ENCODE measurements around the gene SFXN3.

SFXN3 gene

DNA sequence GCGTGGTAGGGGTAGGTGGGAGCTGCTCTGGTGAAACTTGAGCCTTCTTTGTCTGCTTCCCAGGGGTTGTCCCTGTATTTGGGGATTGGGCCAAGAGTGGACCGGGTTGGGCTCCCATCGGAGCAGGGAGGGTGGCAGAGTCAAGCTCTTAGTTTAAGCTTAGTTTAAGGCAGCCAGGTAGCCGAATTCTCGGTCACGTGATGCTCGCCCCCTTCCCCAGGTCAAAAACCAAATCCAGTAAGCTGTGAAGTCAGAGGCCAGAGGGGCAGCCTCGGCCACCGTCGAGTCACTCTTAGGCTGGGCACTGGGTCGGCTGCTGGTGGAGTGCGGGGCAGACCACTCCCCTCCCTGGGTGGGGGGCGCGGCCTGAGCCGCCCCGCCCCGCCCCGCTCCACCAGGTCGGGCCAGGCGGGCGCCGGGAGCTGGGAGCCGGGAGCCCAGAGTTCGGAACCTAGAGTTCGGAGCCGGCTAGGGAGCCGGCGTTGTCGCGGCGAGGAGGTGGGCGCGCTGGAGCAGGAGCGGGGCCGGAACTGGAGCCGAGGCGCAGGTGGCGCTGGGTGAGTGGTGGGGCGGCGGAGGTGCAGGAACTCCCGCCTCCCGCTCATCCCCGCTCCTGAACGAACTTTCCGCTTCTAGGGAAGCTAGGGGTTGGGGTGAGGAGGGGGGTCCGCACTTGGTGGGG lies 34.2 kb upstream of the SFXN3 start:
- Mint-ChIP-seq H3K4me3 (peak overlapping the region; percentile 95), H3K4me1 (ENCODE audit: low read depth) (peaks cover 24% of the 10 kb centered on the region), H3K27me3 (no peaks in the 10 kb centered on the region), H3K36me3 (no peaks in the 10 kb centered on the region), H3K27ac (peak overlapping the region; percentile 86), H3K9me3 (ENCODE audit: low read depth) (no peaks in the 10 kb centered on the region)

DNA sequence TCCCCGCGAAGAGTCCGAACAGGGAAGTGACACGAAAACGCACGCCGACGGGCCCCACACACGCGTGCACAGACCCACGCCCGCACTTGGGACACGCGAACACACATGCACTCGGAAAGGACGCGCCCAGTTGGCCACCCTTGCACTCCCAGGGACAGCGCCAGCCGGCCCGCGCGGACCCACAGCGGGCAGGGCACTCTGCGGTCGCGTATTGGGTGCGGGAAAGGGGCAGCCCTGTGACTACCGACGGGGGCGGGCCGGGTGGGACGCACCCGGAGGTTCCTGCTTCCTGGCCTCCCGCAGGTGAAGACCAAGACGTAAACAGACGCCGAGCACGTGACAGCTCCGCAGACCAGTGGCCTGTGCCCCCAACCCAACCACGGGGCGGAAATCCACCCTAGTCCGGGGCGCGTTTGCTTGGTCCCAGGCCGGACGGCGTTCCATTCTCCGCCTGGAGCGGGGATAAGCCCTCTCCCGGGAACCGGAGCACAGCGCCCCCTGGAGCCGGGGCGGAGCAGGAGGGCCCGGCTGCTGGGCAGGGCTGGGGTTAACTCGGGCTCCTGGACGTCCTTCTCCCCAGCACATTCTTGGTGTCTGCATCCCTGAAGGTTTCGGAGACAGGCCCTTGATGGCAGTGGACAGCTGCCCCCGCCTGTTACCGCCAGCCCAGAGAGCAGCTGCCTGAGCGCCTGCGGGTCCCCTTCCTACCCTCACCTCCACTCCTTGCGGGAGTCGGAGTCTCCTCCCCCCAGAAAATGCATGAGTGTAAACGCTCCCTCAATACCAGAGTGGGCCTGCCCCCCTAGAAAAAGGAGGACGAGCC lies 33.5 kb upstream of the SFXN3 start:
- Mint-ChIP-seq H3K36me3 (no peaks in the 10 kb centered on the region), H3K4me3 (peak overlapping the region; percentile 95)

DNA sequence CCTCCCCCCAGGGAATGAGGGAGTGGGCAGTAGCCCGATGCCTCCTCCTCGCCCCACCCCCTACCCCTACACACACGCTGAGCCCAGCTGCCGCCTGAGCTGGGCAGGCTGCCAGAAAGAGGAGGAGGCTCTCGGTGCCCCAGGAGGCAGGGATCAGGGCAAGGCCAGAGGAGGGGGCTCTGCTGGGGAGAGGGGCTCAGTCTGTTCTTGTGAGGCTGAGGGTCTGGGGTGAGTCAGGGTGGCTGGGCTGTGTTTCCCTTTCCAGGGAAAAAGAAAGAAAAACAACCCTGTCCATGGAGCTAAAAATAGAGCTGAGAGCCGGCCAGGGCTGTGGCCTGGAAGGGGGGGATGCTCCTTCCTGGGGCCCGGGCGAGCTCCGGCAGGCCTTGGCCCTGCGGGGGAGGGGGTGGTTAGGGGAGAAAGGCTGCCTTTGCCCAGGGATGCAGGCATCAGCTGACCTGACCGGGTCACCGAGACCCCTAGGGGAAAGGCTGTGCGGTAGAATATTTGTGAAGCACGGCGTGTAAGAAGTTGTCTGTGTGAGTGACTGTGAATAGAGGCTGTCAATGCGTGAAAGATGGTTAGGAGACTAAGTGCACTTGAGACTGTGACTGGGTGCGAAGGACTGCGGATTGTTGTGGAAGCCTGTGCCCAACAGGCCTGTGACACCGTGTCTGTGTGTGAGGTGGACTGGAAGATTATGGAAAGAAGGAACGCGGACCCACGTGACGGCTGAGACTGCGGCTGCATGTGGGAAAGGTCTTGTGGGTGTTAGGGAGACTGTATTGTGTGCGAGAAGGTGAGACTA lies 32.6 kb upstream of the SFXN3 start:
- Mint-ChIP-seq H3K36me3 (no peaks in the 10 kb centered on the region), H3K4me3 (peak overlapping the region; percentile 95), H3K9me3 (ENCODE audit: low read depth) (no peaks in the 10 kb centered on the region), H3K4me1 (ENCODE audit: low read depth) (peaks cover 24% of the 10 kb centered on the region), H3K27ac (peak overlapping the region; percentile 96), H3K27me3 (no peaks in the 10 kb centered on the region)

More for the DNA sequence above, 33.5 kb upstream of the SFXN3 start:
- peak overlapping the region; percentile 96 for H3K27ac Mint-ChIP-seq
- peaks cover 24% of the 10 kb centered on the region for H3K4me1 Mint-ChIP-seq (ENCODE audit: low read depth)
- H3K27me3 Mint-ChIP-seq, result no peaks in the 10 kb centered on the region
- no peaks in the 10 kb centered on the region for H3K9me3 Mint-ChIP-seq (ENCODE audit: low read depth)

DNA sequence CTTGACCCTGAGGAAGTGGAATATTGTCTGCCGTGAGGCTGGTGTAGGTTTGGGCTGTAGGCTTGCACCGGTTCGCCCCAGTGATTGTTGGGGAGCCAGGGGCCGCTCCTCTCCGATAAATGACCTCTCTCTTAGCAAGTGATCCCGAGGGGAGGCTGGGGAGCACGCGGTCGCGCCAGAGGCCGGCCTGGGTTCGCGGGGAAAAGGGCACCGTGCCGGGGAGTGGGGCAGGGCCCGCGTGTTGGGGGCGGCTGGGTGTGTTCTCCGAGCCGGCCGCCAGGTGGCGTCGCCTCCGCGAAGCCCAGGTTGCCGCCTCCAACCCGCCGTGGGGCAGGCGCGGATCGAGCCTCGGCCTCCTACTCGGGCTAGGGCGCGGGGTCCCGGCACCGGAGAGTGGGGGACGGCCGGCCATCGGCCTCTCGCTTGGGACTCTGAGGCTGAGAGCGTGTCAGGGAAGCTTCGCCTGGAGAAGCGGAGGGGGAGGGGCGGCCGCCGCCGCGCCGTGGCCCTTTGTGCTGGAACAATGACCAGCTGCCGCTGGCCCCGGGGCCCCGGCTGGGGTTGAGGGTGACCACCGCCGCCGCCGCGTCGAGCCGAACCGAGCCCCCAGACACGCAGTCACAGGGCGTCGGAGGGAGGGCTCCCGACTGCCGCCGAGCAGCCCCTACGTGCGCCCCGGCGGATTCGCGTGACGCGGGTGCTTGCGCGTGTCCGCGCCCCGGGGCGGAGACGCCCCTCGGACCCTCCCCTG lies 31.9 kb upstream of the SFXN3 start:
- Mint-ChIP-seq H3K4me1 (ENCODE audit: low read depth) (peaks cover 24% of the 10 kb centered on the region), H3K36me3 (no peaks in the 10 kb centered on the region), H3K9me3 (ENCODE audit: low read depth) (no peaks in the 10 kb centered on the region), H3K27me3 (no peaks in the 10 kb centered on the region), H3K4me3 (peak overlapping the region; percentile 95), H3K27ac (peak overlapping the region; percentile 96)

DNA sequence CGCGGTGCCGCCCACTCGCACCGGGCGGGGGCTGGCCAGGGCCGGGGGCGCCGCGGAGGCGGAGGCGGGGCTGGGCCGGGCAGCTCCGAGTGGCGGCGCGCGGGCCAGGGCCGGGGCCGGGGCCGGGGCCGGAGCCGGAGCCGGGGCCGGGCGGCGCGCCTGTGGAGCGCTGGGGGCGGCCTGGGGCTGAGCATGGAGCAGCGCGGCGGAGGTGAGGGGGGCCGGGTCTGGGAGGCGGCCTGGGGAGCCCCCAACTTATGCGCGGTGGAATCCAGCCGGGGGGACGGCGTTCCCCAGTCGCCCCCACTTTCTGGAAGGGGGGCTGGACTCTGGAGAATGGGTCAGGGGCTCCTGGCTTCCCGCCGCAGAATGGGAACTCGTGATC lies 31.3 kb upstream of the SFXN3 start, which contains the start of gene LZTS2:
Gene LZTS2 (plus strand): TSS at position 67 of the 385 bp plus-strand sequence. CDS start 2,731 bp downstream, outside the sequence.
- no peaks in the 10 kb centered on the region for H3K9me3 Mint-ChIP-seq (ENCODE audit: low read depth)
- peak within 1 kb of the TSS; percentile 95 for H3K4me3 Mint-ChIP-seq
- peak within 1 kb of the TSS; percentile 96 for H3K27ac Mint-ChIP-seq
- no peaks in the 10 kb centered on the region for H3K27me3 Mint-ChIP-seq
- H3K4me1 Mint-ChIP-seq (ENCODE audit: low read depth), result peaks cover 24% of the 10 kb centered on the region
- H3K36me3 Mint-ChIP-seq, result no peaks in the 10 kb centered on the region

DNA sequence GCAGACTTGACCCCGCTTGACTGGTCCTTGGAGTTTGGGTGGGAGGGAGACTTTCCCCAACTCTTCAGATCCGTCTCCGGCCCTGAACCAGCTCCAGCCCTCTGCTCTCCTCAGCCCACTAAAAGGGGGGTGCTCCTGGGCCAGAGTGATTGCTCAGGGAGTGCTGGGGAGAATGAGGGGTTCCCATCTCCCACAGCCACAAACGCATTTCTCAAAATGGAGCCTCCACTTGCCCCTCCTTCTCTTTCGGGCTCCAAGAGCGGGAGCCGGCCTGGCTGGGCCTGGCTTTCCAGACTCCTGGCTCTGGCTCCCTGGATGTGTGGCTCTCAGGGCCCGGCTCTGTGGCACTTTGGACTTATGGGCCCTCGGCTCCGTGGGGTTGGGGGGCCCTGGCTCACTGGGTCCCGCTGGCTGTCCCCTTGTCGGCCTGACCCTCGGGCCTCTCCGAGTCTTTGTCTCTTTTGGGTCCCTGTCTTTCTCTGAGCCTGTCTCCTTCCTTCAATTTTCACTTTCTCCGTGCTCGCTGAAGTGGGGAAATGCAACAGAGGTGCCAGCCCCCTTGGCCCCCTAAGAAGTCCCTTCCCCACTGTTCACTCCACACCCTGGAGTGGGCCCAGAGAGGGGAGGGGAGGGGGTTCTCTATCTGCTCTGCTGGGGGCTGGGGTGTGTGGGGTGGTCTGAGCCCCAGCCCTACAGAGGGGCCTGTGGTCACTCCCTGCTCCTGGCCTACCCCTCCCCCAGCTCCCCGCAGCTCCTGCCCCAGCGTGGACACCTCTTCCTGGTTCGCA lies 30.7 kb upstream of the SFXN3 start:
- H3K9me3 Mint-ChIP-seq (ENCODE audit: low read depth), result no peaks in the 10 kb centered on the region

DNA sequence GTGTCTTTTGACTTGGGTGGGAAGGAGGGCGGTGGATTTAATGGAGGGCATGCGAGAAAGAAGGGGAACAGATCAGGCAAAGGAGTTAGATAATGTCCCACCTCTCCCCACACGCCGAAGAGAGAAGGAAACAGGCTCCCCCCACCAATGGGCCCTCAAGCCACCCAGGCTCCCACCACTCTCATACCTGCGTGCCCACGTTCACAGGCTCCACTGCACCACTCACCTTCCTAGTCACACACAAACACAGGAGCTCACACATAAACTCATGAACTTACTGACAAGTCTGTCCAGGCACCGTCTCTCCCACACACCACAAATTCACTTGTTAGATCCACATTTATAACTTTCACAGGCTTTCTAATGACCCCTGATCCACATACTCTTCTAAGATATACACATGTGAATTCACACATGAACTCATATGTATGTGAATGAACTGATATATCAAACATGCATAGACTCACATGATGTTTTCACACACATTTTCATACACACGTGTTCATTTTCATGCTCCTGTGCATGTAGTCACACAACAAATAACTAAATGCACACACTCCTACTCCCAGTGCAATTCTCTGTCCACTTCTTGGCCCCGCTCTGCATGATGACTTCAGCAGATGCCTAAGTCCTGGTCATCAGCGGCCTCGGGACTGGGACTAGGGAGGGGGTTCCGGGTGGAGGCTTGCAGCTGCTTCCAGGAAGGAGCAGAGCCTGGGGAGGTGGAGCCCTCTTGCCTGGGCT lies 29.9 kb upstream of the SFXN3 start:
- Mint-ChIP-seq H3K4me3 (peak overlapping the region; percentile 84), H3K27me3 (no peaks in the 10 kb centered on the region), H3K36me3 (no peaks in the 10 kb centered on the region), H3K27ac (peak overlapping the region; percentile 73), H3K9me3 (ENCODE audit: low read depth) (no peaks in the 10 kb centered on the region), H3K4me1 (ENCODE audit: low read depth) (peaks cover 21% of the 10 kb centered on the region)

More for the DNA sequence above, 30.7 kb upstream of the SFXN3 start:
- peak overlapping the region; percentile 50 for H3K27ac Mint-ChIP-seq
- no peaks in the 10 kb centered on the region for H3K36me3 Mint-ChIP-seq
- peak overlapping the region; percentile 84 for H3K4me3 Mint-ChIP-seq
- peaks cover 24% of the 10 kb centered on the region for H3K4me1 Mint-ChIP-seq (ENCODE audit: low read depth)
- H3K27me3 Mint-ChIP-seq, result no peaks in the 10 kb centered on the region

DNA sequence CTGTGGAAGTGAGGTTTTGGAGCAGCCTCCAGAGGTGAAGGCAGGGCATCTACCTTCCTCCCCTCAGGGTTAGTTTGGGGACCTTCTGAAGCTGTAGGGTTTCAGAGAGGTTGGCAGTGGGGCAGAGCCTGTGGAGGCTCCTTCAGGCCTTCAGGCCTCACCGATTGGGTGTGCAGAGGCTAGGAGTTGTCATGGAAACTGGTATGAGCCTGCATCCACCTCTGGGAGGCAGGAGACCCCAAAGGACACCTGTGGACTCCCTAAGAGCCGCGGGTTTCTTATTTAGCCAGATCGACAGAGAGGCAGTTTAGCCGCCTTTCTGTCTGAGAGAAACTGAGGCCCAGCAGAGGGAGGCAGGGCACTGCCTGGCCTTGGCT lies 29.4 kb upstream of the SFXN3 start:
- Mint-ChIP-seq H3K4me1 (ENCODE audit: low read depth) (peaks cover 15% of the 10 kb centered on the region), H3K9me3 (ENCODE audit: low read depth) (no peaks in the 10 kb centered on the region), H3K36me3 (no peaks in the 10 kb centered on the region), H3K27ac (no peak overlapping the region), H3K27me3 (no peaks in the 10 kb centered on the region), H3K4me3 (no peak overlapping the region)

DNA sequence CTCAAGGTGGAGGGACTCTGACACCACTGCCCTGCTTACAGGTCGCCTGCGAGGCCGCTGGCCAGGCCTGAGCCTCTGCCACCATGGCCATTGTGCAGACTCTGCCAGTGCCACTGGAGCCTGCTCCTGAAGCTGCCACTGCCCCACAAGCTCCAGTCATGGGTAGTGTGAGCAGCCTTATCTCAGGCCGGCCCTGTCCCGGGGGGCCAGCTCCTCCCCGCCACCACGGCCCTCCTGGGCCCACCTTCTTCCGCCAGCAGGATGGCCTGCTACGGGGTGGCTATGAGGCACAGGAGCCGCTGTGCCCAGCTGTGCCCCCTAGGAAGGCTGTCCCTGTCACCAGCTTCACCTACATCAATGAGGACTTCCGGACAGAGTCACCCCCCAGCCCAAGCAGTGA lies 28.6 kb upstream of the SFXN3 start:
- peaks cover 15% of the 10 kb centered on the region for H3K4me1 Mint-ChIP-seq (ENCODE audit: low read depth)
- H3K4me3 Mint-ChIP-seq, result no peak overlapping the region
- H3K27me3 Mint-ChIP-seq, result no peaks in the 10 kb centered on the region
- H3K9me3 Mint-ChIP-seq (ENCODE audit: low read depth), result no peaks in the 10 kb centered on the region
- H3K36me3 Mint-ChIP-seq, result no peaks in the 10 kb centered on the region
- no peak overlapping the region for H3K27ac Mint-ChIP-seq

DNA sequence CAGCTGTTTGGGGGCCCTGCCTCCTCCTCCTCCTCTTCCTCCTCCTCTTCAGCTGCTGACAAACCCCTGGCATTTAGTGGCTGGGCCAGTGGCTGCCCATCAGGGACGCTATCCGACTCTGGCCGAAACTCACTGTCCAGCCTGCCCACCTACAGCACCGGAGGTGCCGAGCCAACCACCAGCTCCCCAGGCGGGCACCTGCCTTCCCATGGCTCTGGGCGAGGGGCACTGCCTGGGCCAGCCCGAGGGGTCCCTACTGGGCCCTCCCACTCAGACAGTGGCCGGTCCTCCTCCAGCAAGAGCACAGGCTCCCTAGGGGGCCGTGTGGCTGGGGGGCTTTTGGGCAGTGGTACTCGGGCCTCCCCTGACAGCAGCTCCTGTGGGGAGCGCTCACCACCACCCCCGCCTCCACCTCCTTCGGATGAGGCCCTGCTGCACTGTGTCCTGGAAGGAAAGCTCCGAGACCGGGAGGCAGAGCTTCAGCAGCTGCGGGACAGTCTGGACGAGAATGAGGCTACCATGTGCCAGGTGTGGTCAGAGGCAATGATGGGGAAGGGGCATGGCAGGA lies 27.3 kb upstream of the SFXN3 start:
- H3K27ac Mint-ChIP-seq, result no peak overlapping the region
- no peaks in the 10 kb centered on the region for H3K36me3 Mint-ChIP-seq
- no peaks in the 10 kb centered on the region for H3K27me3 Mint-ChIP-seq
- H3K4me1 Mint-ChIP-seq (ENCODE audit: low read depth), result peaks cover 6% of the 10 kb centered on the region
- no peak overlapping the region for H3K4me3 Mint-ChIP-seq
- H3K9me3 Mint-ChIP-seq (ENCODE audit: low read depth), result no peaks in the 10 kb centered on the region

DNA sequence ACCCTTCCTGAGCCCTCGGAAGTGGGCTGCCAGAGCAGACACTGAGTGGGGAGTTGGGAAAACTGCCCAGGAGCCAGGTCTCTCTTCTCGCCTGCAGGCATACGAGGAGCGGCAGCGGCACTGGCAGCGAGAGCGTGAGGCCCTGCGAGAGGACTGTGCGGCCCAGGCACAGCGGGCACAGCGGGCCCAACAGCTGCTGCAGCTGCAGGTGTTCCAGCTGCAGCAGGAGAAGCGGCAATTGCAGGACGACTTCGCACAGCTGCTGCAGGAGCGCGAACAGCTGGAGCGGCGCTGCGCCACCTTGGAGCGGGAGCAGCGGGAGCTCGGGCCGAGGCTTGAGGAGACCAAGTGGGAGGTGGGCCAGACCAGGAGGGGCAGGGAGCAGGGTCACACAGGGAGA lies 25.7 kb upstream of the SFXN3 start:
- no peak overlapping the region for H3K27ac Mint-ChIP-seq
- H3K4me3 Mint-ChIP-seq, result no peak overlapping the region
- H3K36me3 Mint-ChIP-seq, result no peaks in the 10 kb centered on the region
- H3K27me3 Mint-ChIP-seq, result no peaks in the 10 kb centered on the region
- H3K9me3 Mint-ChIP-seq (ENCODE audit: low read depth), result no peaks in the 10 kb centered on the region
- peaks cover 4% of the 10 kb centered on the region for H3K4me1 Mint-ChIP-seq (ENCODE audit: low read depth)

DNA sequence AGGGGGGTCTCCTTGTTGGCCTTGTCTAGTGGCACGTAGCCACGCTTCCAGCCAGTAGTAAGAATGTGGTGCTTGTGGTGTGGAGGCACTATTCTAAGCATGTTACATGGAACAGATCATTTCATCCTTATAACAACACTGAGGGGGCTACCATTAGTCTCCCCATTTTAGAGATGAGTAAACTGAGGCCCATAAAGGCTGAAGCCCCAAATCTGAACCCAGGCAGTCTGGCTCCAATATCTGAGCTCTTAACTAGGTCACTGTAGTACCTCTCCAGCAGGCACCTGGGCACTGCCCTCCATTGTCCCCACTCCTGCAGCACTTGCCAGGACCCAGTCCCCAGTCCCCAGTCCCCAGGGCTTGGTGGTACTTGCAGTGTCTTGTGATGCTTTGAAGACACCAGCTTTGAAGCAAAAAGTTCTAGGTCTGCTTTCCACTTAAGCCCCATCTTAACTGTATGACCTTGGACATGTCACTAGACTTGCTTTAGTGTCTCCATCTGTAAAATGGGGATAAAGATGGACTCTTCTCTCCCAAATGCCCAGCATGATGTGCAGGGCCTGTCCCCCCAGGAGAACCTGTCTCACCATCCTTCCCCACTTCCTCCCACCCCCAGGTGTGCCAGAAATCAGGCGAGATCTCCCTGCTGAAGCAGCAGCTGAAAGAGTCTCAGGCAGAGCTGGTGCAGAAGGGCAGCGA lies 25.0 kb upstream of the SFXN3 start:
- no peaks in the 10 kb centered on the region for H3K27me3 Mint-ChIP-seq
- H3K9me3 Mint-ChIP-seq (ENCODE audit: low read depth), result no peaks in the 10 kb centered on the region
- H3K36me3 Mint-ChIP-seq, result no peaks in the 10 kb centered on the region
- H3K4me3 Mint-ChIP-seq, result no peak overlapping the region
- no peak overlapping the region for H3K27ac Mint-ChIP-seq
- H3K4me1 Mint-ChIP-seq (ENCODE audit: low read depth), result peaks cover 3% of the 10 kb centered on the region

Measured in activated naive CD8-positive, alpha-beta T cell (primary cell).